Glomerular endothelial cell (primary cell): Measurements from ENCODE around the gene MAN2B2. TPM values are rescaled to one million over a fixed set of nuclear protein-coding genes. Genes with fewer than 3 reads are reported as not detected.

ENCODE experiments used
- DNase-seq: peaks from one replicate; pipeline ENCODE4 v3.0.0-alpha.2; 2011; ENCODE audit warnings: low read depth, low spot score; ENCODE audit errors: extremely low read depth
- total RNA-seq: library from RNA; depleted of rRNA; stranded (reverse); fragments of >200 nt; gene quantifications from 2 replicates; pipeline ENCODE4 v1.2.3, GENCODE V29; 2015

MAN2B2 gene
- total RNA-seq, 1 donor from 2014 or later = 78.2 TPM

GRCh38 chr4:6566391-6567190 lies 8.4 kb upstream of the MAN2B2 start:
- no peak for DNase-seq

GRCh38 chr4:6567218-6567617 lies 7.8 kb upstream of the MAN2B2 start:
- DNase-seq = no peak

GRCh38 chr4:6568148-6568547 lies 6.8 kb upstream of the MAN2B2 start:
- no peak for DNase-seq

GRCh38 chr4:6568689-6569332 lies 6.2 kb upstream of the MAN2B2 start:
- no peak for DNase-seq

- no peak for DNase-seq
Measured at GRCh38 chr4:6571608-6572007, 3.4 kb upstream of the MAN2B2 start.

GRCh38 chr4:6573551-6573950 lies 1.4 kb upstream of the MAN2B2 start:
- no peak for DNase-seq

- DNase-seq = no peak
Measured at GRCh38 chr4:6573986-6574746, 823 bp upstream of the MAN2B2 start.

GRCh38 chr4:6575503-6576240 lies 683 bp downstream of the MAN2B2 start:
- DNase-seq = no peak

- DNase-seq = no peak
Measured at GRCh38 chr4:6576512-6576911, 1.5 kb downstream of the MAN2B2 start.

- DNase-seq = no peak
Measured at GRCh38 chr4:6576932-6577331, 1.9 kb downstream of the MAN2B2 start.

GRCh38 chr4:6577409-6577808 lies 2.4 kb downstream of the MAN2B2 start:
- DNase-seq = no peak

- DNase-seq = no peak
Measured at GRCh38 chr4:6578221-6578620, 3.2 kb downstream of the MAN2B2 start.

- no peak for DNase-seq
Measured at GRCh38 chr4:6580353-6580752, 5.4 kb downstream of the MAN2B2 start.

- no peak for DNase-seq
Measured at GRCh38 chr4:6581566-6582121, 6.7 kb downstream of the MAN2B2 start.

- DNase-seq = peak; percentile 5
Measured at GRCh38 chr4:6582889-6583490, 8.0 kb downstream of the MAN2B2 start.

- no peak for DNase-seq
Measured at GRCh38 chr4:6584865-6585264, 9.9 kb downstream of the MAN2B2 start.

GRCh38 chr4:6586715-6587325 lies 11.8 kb downstream of the MAN2B2 start:
- no peak for DNase-seq

GRCh38 chr4:6589444-6589843 lies 14.5 kb downstream of the MAN2B2 start:
- DNase-seq = no peak

GRCh38 chr4:6591313-6591712 lies 16.3 kb downstream of the MAN2B2 start:
- no peak for DNase-seq

GRCh38 chr4:6591781-6592180 lies 16.8 kb downstream of the MAN2B2 start:
- DNase-seq = no peak
